Panc1 (cell line): ENCODE measurements around the gene ETHE1. TPM values are rescaled to one million over a fixed set of nuclear protein-coding genes. Genes with fewer than 3 reads are reported as not detected.

ENCODE experiments used
- ATAC-seq: fragments of 200-7000 bp; cut with Tn5 transposase; 2 replicates; pipeline ENCODE4 v1.9.1; 2020; ENCODE audit warnings: mild to moderate bottlenecking, moderate library complexity
- BruUV-seq: library from RNA; stranded (reverse); fragments of 400-500 nt; replicated peaks from 2 replicates; lab custom pipeline; 2021; lab: Mats Ljungman, UMichigan
- CTCF ChIA-PET: fragments of 300-600 bp; sonication (Branson Sonifier 250); formaldehyde crosslinking; loops from one replicate; lab custom pipeline; 2022; ENCODE audit warnings: antibody characterized with exemption; lab: Charles Lee
- POLR2A ChIA-PET: fragments of 300-600 bp; sonication (Branson Sonifier 250); formaldehyde crosslinking; loops from one replicate; lab custom pipeline; 2022; ENCODE audit warnings: antibody characterized with exemption; lab: Charles Lee
- DNase-seq: peaks from one replicate; pipeline ENCODE4 v3.0.0-alpha.2; 2010; ENCODE audit warnings: low read depth, low spot score
- H3K27ac ChIP-seq: 2 replicates; pipeline ENCODE4 v1.5.1; 2011; ENCODE audit warnings: mild to moderate bottlenecking, low read length, inconsistent platforms
- H3K27me3 ChIP-seq: fragments of 200-500 bp; sonication (Bioruptor generic); 2 replicates; pipeline ENCODE4 v1.6.0; 2014; ENCODE audit warnings: low read length, inconsistent platforms; ENCODE audit not compliant: control insufficient read depth, insufficient read depth
- H3K36me3 ChIP-seq: fragments of 200-500 bp; sonication (Bioruptor generic); 2 replicates; pipeline ENCODE4 v1.5.1; 2014; ENCODE audit warnings: inconsistent platforms, mild to moderate bottlenecking, low read length, moderate library complexity; ENCODE audit not compliant: control insufficient read depth, insufficient read depth
- H3K4me1 ChIP-seq: 2 replicates; pipeline ENCODE4 v1.5.1; 2011; ENCODE audit warnings: inconsistent platforms, mild to moderate bottlenecking, low read length, moderate library complexity; ENCODE audit not compliant: control insufficient read depth, insufficient read depth
- H3K4me3 ChIP-seq, 2 experiments: 2 replicates each; pipeline ENCODE4 v1.5.1; 2011 to 2012; ENCODE audit warnings: low read depth in 2 of 2, low read length in 2 of 2, mild to moderate bottlenecking in 2 of 2, inconsistent platforms in 1 of 2, moderate library complexity in 1 of 2
- H3K9me3 ChIP-seq: fragments of 200-500 bp; sonication (Bioruptor generic); 2 replicates; pipeline ENCODE4 v1.5.1; 2014; ENCODE audit warnings: low read depth, mild to moderate bottlenecking, inconsistent platforms, low read length, moderate library complexity; ENCODE audit not compliant: control insufficient read depth, insufficient read depth
- CTCF ChIP-seq: fragments of 450-650 bp; IDR thresholded peaks from 2 replicates; pipeline ENCODE4 v1.5.1; 2017; ENCODE audit warnings: mild to moderate bottlenecking
- POLR2AphosphoS5 ChIP-seq: IDR thresholded peaks from 2 replicates; pipeline ENCODE4 v1.6.1; 2012; ENCODE audit warnings: mild to moderate bottlenecking, low read depth, low read length, moderate library complexity
- SIN3A ChIP-seq: IDR thresholded peaks from 2 replicates; pipeline ENCODE4 v1.6.1; 2012; ENCODE audit warnings: low read depth, mild to moderate bottlenecking, low read length, moderate library complexity, borderline replicate concordance; ENCODE audit not compliant: insufficient read depth
- TCF7L2 ChIP-seq: IDR thresholded peaks from 2 replicates; pipeline ENCODE4 v1.6.1; 2011; ENCODE audit warnings: mild to moderate bottlenecking, low read depth, low read length, inconsistent platforms
- in situ Hi-C: cut with HindIII; loops from 2 replicates; pipeline ENCODE4 v1.10.0; 2016; ENCODE audit warnings: low sequenced_read_pairs, low pct_unique_long_range_greater_than_20kb
- intact Hi-C: fragments of 100-400 bp; cut with micrococcal nuclease; formaldehyde crosslinking; loops from one replicate; pipeline ENCODE4 v1.10.0; 2022; ENCODE audit not compliant: unreplicated experiment
- total RNA-seq: library from RNA; stranded (reverse); gene quantifications from one replicate; pipeline ENCODE4 v1.2.1, GENCODE V29; 2021; ENCODE audit not compliant: unreplicated experiment
- TF ChIP-seq, protein P1 (sequence below), 2 experiments: IDR thresholded peaks; 2 replicates each; pipeline ENCODE4 v1.6.1; 2011 to 2012; ENCODE audit warnings: low read depth in 2 of 2, control low read depth in 1 of 2, low read length in 1 of 2, mild to moderate bottlenecking in 1 of 2, moderate library complexity in 1 of 2; ENCODE audit not compliant: insufficient read depth in 1 of 2

The ETHE1 gene
- total RNA-seq, 1 experiment from 2014 or later, result 15.6 TPM

DNA sequence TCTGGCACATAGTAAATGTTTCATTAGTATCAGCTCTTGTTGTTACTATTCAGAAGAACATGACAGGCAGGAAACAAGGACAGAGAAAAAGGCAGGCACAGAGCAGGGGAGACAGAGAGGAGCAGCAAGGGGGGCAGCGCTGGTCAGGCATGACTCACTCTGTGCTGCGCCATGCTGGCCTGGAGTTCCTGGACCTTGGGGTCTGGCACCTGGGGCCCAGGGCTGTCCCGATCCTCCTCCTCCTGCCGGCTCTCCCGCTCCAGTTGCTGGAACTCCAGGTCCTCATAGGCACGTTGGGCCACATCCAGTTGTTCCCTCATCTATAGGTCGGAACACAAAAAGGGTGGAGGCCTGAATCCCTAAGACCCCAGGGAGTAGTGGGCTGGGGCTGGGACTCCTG is 30.0 kb downstream of the ETHE1 start:
- intact Hi-C loops, result no loop called here
- CTCF ChIA-PET, result no interaction called here

GRCh38 chr19:43495082-43495481 is 31.9 kb downstream of the ETHE1 start:
- CTCF ChIA-PET, result no interaction called here
- ATAC-seq, result no peak
- no TSS peak for BruUV-seq
- Histone ChIP-seq H3K36me3 (no peaks in the 10 kb centered on the region), H3K4me3 (no peak overlapping the region), H3K27me3 (no peaks in the 10 kb centered on the region), H3K27ac (no peak overlapping the region), H3K4me1 (no peaks in the 10 kb centered on the region), H3K9me3 (no peaks in the 10 kb centered on the region)
- no peak for DNase-seq
- intact Hi-C loops (no loop called here), in situ Hi-C loops (no loop called here)
- POLR2A ChIA-PET, result no interaction called here
- no peak for TF ChIP-seq POLR2AphosphoS5
- no peak for TF ChIP-seq SIN3A
- TF ChIP-seq CTCF, result no peak
- TF ChIP-seq, protein P1, sequence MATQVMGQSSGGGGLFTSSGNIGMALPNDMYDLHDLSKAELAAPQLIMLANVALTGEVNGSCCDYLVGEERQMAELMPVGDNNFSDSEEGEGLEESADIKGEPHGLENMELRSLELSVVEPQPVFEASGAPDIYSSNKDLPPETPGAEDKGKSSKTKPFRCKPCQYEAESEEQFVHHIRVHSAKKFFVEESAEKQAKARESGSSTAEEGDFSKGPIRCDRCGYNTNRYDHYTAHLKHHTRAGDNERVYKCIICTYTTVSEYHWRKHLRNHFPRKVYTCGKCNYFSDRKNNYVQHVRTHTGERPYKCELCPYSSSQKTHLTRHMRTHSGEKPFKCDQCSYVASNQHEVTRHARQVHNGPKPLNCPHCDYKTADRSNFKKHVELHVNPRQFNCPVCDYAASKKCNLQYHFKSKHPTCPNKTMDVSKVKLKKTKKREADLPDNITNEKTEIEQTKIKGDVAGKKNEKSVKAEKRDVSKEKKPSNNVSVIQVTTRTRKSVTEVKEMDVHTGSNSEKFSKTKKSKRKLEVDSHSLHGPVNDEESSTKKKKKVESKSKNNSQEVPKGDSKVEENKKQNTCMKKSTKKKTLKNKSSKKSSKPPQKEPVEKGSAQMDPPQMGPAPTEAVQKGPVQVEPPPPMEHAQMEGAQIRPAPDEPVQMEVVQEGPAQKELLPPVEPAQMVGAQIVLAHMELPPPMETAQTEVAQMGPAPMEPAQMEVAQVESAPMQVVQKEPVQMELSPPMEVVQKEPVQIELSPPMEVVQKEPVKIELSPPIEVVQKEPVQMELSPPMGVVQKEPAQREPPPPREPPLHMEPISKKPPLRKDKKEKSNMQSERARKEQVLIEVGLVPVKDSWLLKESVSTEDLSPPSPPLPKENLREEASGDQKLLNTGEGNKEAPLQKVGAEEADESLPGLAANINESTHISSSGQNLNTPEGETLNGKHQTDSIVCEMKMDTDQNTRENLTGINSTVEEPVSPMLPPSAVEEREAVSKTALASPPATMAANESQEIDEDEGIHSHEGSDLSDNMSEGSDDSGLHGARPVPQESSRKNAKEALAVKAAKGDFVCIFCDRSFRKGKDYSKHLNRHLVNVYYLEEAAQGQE (IDR thresholded peaks at IDR 0.05; ENCODE audit: insufficient read depth in 1 of 2, low read depth in 2 of 2, low read length in 1 of 2), result no peak
- TF ChIP-seq TCF7L2, result no peak

More for the DNA sequence above, 30.0 kb downstream of the ETHE1 start:
- H3K4me1 ChIP-seq, result no peaks in the 10 kb centered on the region
- DNase-seq (no peak), ATAC-seq (no peak)
- H3K4me3 ChIP-seq, result no peak overlapping the region
- BruUV-seq, result no TSS peak
- POLR2A ChIA-PET, result no interaction called here
- no peak overlapping the region for H3K27ac ChIP-seq
- in situ Hi-C loops, result no loop called here
- H3K27me3 ChIP-seq, result no peaks in the 10 kb centered on the region
- H3K36me3 ChIP-seq, result no peaks in the 10 kb centered on the region
- H3K9me3 ChIP-seq, result no peaks in the 10 kb centered on the region
- TF ChIP-seq POLR2AphosphoS5 (no peak), SIN3A (no peak), TCF7L2 (no peak), CTCF (no peak)
- TF ChIP-seq, protein P1 (IDR thresholded peaks at IDR 0.05; ENCODE audit: insufficient read depth in 1 of 2, low read depth in 2 of 2, low read length in 1 of 2), result no peak
